B cell (primary cell): ENCODE data around the gene AKR1B15.

Experiments
- CTCF ChIP-seq: fragments of 200-600 bp; IDR thresholded peaks from one replicate; pipeline ENCODE4 v1.8.0; 2022; ENCODE audit warnings: antibody characterized with exemption, mild to moderate bottlenecking
- EZH2 ChIP-seq: IDR thresholded peaks from 2 replicates; pipeline ENCODE4 v1.6.1; 2012; ENCODE audit warnings: borderline replicate concordance, low read depth, mild to moderate bottlenecking, moderate library complexity, low read length; ENCODE audit not compliant: insufficient read depth, poor library complexity, severe bottlenecking

DNA sequence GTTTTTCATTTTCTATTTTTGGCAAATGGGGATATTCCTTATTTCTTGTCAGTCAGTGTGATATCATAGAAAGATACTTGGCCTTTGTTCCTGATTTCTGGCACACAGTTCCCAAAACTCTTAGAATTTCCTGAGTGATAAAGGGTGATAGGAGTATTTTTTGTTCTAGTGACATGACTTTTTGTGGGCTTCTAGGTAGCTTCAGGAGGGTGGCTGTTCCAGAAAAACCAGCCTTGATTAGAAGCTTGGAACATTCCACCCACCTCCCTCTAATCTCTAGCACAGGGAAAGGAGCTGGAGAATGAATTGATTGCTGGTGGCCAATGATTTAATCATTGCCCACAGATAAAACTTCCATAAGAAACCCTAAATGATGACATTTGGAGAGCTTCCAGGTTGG lies 80.5 kb downstream of the AKR1B15 start:
- TF ChIP-seq CTCF (no peak), EZH2 (no peak)
